GM19025 (cell line): Measurements from ENCODE around the gene ZNF429.
"Not testable (repeated sequence)": the region's sequence is repeated elsewhere in the genome, so short reads cannot be mapped to it uniquely, and the experiment has no call there.

ENCODE experiments used
- ATAC-seq: cut with Tn5 transposase; IDR thresholded peaks from one replicate; pipeline ENCODE4 v1.9.1; 2021; ENCODE audit warnings: mild to moderate bottlenecking, low read depth, moderate library complexity; ENCODE audit not compliant: unreplicated experiment

ZNF429 gene

GRCh38 chr19:21587549-21587948 lies 82.1 kb downstream of the ZNF429 start:
- no peak for ATAC-seq

- ATAC-seq, result no peak
These were observed 82.7 kb downstream of the ZNF429 start for GRCh38 chr19:21588065-21588601.

- no peak for ATAC-seq
These were observed 85.5 kb downstream of the ZNF429 start for GRCh38 chr19:21590867-21591266.

- no peak for ATAC-seq
These were observed 87.6 kb downstream of the ZNF429 start for GRCh38 chr19:21593008-21593481.

- no peak for ATAC-seq
These were observed 88.1 kb downstream of the ZNF429 start for GRCh38 chr19:21593502-21593901.

GRCh38 chr19:21593934-21594820 lies 88.8 kb downstream of the ZNF429 start:
- ATAC-seq, result no peak

- no peak for ATAC-seq
These were observed 89.8 kb downstream of the ZNF429 start for GRCh38 chr19:21595185-21595584.

GRCh38 chr19:21602082-21602658 lies 96.8 kb downstream of the ZNF429 start:
- ATAC-seq, result no peak

- not testable (repeated sequence) for ATAC-seq
These were observed 97.4 kb downstream of the ZNF429 start for GRCh38 chr19:21602659-21603430.

GRCh38 chr19:21603431-21604231 lies 98.2 kb downstream of the ZNF429 start:
- ATAC-seq, result no peak

GRCh38 chr19:21604351-21604926 lies 99.0 kb downstream of the ZNF429 start:
- ATAC-seq, result no peak
